ENCODE results near the gene LRP1B.

GRCh38 chr2:142040556-142040955, 90.3 kb downstream of the LRP1B start:
- TF ChIP-seq CTCF (IDR thresholded peaks at IDR 0.05) (no peak), POLR2A (IDR thresholded peaks at IDR 0.05) (no peak)

Measured in tibial nerve (tissue), 3 donors.